Kidney (tissue), 14 donors: Measurements from ENCODE around the gene USP6NL. TPM values are rescaled to one million over a fixed set of nuclear protein-coding genes. Genes with fewer than 3 reads are reported as not detected.

Experiments used
- DNase-seq, 5 donors: peaks; one replicate each; pipeline ENCODE4 v3.0.0-alpha.2; 2013 to 2020
- FAIRE-seq: peaks from 2 replicates; lab custom pipeline; 2012; peaks lifted over from hg19 to GRCh38; lab: Jason Lieb, UNC
- H3K27ac ChIP-seq, 2 donors: one replicate each; pipeline ENCODE4 v1.7.0; 2013; ENCODE audit warnings: low read depth in 2 of 2, low read length in 2 of 2, inconsistent platforms in 1 of 2
- H3K27me3 ChIP-seq: one replicate; pipeline ENCODE4 v1.7.1; 2013; ENCODE audit warnings: low read length, inconsistent platforms; ENCODE audit not compliant: control insufficient read depth, insufficient read depth
- H3K36me3 ChIP-seq, 3 donors: one replicate each; pipeline versions ENCODE4 v1.7.0 to v1.7.1; 2013; ENCODE audit warnings: low read length in 3 of 3, control low read depth in 1 of 3, inconsistent platforms in 1 of 3; ENCODE audit not compliant: insufficient read depth in 3 of 3, control insufficient read depth in 2 of 3
- H3K4me1 ChIP-seq, 3 donors: one replicate each; pipeline versions ENCODE4 v1.7.0 to v1.7.1; 2013; ENCODE audit warnings: low read length in 3 of 3, inconsistent platforms in 1 of 3, low read depth in 1 of 3; ENCODE audit not compliant: control insufficient read depth in 2 of 3, insufficient read depth in 2 of 3
- H3K4me3 ChIP-seq, 3 donors: one replicate each; pipeline versions ENCODE4 v1.7.0 to v1.8.1; 2013; ENCODE audit warnings: low read length in 3 of 3, control low read depth in 1 of 3, inconsistent platforms in 1 of 3
- H3K9ac ChIP-seq, 3 donors: one replicate each; pipeline versions ENCODE4 v1.7.0 to v1.7.1; 2013; ENCODE audit warnings: low read length in 3 of 3, control low read depth in 1 of 3, inconsistent platforms in 1 of 3
- H3K9me3 ChIP-seq, 3 donors: one replicate each; pipeline versions ENCODE4 v1.7.0 to v1.7.1; 2013; ENCODE audit warnings: low read length in 3 of 3, control low read depth in 1 of 3, inconsistent platforms in 1 of 3; ENCODE audit not compliant: control insufficient read depth in 2 of 3, insufficient read depth in 1 of 3
- CTCF ChIP-seq: IDR thresholded peaks from 3 replicates; pipeline ENCODE4 v1.5.1; 2012; ENCODE audit warnings: mild to moderate bottlenecking, moderate library complexity, borderline replicate concordance; ENCODE audit not compliant: insufficient read depth; ENCODE audit errors: extremely low read depth
- intact Hi-C: fragments of 100-400 bp; cut with DNase I; formaldehyde crosslinking; loops from one replicate; pipeline ENCODE4 v1.11.1; 2022
- polyA plus RNA-seq: library from polyadenylated mRNA; stranded (reverse); fragments of 350-450 nt; fragmentation: Illumina TruSeq; extraction: RNeasy Lipid Tissue Mini Kit (QIAGEN cat#74804); gene quantifications from one replicate; pipeline ENCODE4 v1.2.3, GENCODE V29; 2014; ENCODE audit warnings: low read depth, low replicate concordance; ENCODE audit not compliant: insufficient read depth
- total RNA-seq: library from RNA; stranded (reverse); fragmentation: NEBNext Ultra II Directional; extraction: Animal tissue kit (Norgen Biotek cat#: 25700); gene quantifications from one replicate; pipeline ENCODE4 v1.2.1, GENCODE V29; 2021
- donor health status: control.
- donor health status: control.
- donor health status: control.
- donor health status: control.
- donor health status: control.
- donor health status: DM: yes; HTN: yes; CAD: no.
- donor health status: Normal renal cell carcinoma (clear cell type).

USP6NL gene
- total and polyA plus RNA-seq, 2 donors from 2014 or later, result 4.5 to 17.7 TPM

- FAIRE-seq (no peak), DNase-seq (peak in 1 of 5 donors; percentile 30)
- H3K4me3 ChIP-seq, result no peak overlapping the region
- no peak overlapping the region for H3K9ac ChIP-seq
- no peaks in the 10 kb centered on the region for H3K36me3 ChIP-seq
- H3K27me3 ChIP-seq, result no peaks in the 10 kb centered on the region
- no peak overlapping the region for H3K27ac ChIP-seq
- no peaks in the 10 kb centered on the region for H3K9me3 ChIP-seq
- no peak for TF ChIP-seq CTCF
- peaks cover 0 to 4% (median 0%) of the 10 kb centered on the region in 3 donors for H3K4me1 ChIP-seq
- intact Hi-C loops, result no loop called here
Observed at GRCh38 chr10:11546581-11546980, 64.9 kb downstream of the USP6NL start.

GRCh38 chr10:11541296-11541695 lies 70.2 kb downstream of the USP6NL start:
- no peaks in the 10 kb centered on the region for H3K27me3 ChIP-seq
- H3K27ac ChIP-seq, result no peak overlapping the region
- no peak overlapping the region for H3K4me3 ChIP-seq
- no peaks in the 10 kb centered on the region for H3K4me1 ChIP-seq
- no peaks in the 10 kb centered on the region for H3K9me3 ChIP-seq
- no peaks in the 10 kb centered on the region for H3K36me3 ChIP-seq
- FAIRE-seq (no peak), DNase-seq (no peak)
- H3K9ac ChIP-seq, result no peak overlapping the region
- intact Hi-C loops, result no loop called here
- TF ChIP-seq CTCF, result no peak

- FAIRE-seq (no peak), DNase-seq (no peak)
- Histone ChIP-seq H3K4me1 (no peaks in the 10 kb centered on the region), H3K9ac (no peak overlapping the region), H3K9me3 (no peaks in the 10 kb centered on the region), H3K36me3 (no peaks in the 10 kb centered on the region), H3K27me3 (no peaks in the 10 kb centered on the region), H3K27ac (no peak overlapping the region), H3K4me3 (no peak overlapping the region)
- TF ChIP-seq CTCF, result no peak
- intact Hi-C loops, result no loop called here
Observed at GRCh38 chr10:11539191-11539868, 72.1 kb downstream of the USP6NL start.

GRCh38 chr10:11538834-11539190 lies 72.6 kb downstream of the USP6NL start:
- no peak overlapping the region for H3K4me3 ChIP-seq
- H3K9ac ChIP-seq, result no peak overlapping the region
- H3K36me3 ChIP-seq, result no peaks in the 10 kb centered on the region
- no peak for TF ChIP-seq CTCF
- intact Hi-C loops, result no loop called here
- H3K27ac ChIP-seq, result no peak overlapping the region
- H3K9me3 ChIP-seq, result no peaks in the 10 kb centered on the region
- H3K4me1 ChIP-seq, result peaks cover 0 to 2% (median 0%) of the 10 kb centered on the region in 3 donors
- FAIRE-seq (no peak), DNase-seq (no peak)
- no peaks in the 10 kb centered on the region for H3K27me3 ChIP-seq
